Measurements from ENCODE around the gene MTARC1.
A peak's percentile ranks its signal among the peaks of the same experiment; 100 is the strongest.

Gene MTARC1

GRCh38 chr1:220824031-220824989 lies 37.6 kb downstream of the MTARC1 start:
- no peak for DNase-seq (ENCODE audit: low read depth in 2 of 2)
- no peak for TF ChIP-seq CTCF (IDR thresholded peaks at IDR 0.05; ENCODE audit: low read depth, low read length)
- no peak overlapping the region for H3K4me3 ChIP-seq (replicated peaks in 1 of 2; ENCODE audit: low read depth in 2 of 2, low read length in 2 of 2)

- peak in 1 of 2 donors; percentile 57 for DNase-seq (ENCODE audit: low read depth in 2 of 2)
- no peak for TF ChIP-seq CTCF (IDR thresholded peaks at IDR 0.05; ENCODE audit: low read depth, low read length)
- no peak overlapping the region for H3K4me3 ChIP-seq (replicated peaks in 1 of 2; ENCODE audit: low read depth in 2 of 2, low read length in 2 of 2)
These were observed 39.3 kb downstream of the MTARC1 start for GRCh38 chr1:220825819-220826551.

GRCh38 chr1:220826729-220827128 lies 40.0 kb downstream of the MTARC1 start:
- DNase-seq (ENCODE audit: low read depth in 2 of 2): no peak
- no peak for TF ChIP-seq CTCF (IDR thresholded peaks at IDR 0.05; ENCODE audit: low read depth, low read length)
- H3K4me3 ChIP-seq (replicated peaks in 1 of 2; ENCODE audit: low read depth in 2 of 2, low read length in 2 of 2): no peak overlapping the region

GRCh38 chr1:220827445-220828178 lies 40.9 kb downstream of the MTARC1 start:
- no peak for TF ChIP-seq CTCF (IDR thresholded peaks at IDR 0.05; ENCODE audit: low read depth, low read length)
- H3K4me3 ChIP-seq (replicated peaks in 1 of 2; ENCODE audit: low read depth in 2 of 2, low read length in 2 of 2): no peak overlapping the region
- no peak for DNase-seq (ENCODE audit: low read depth in 2 of 2)

- TF ChIP-seq CTCF (IDR thresholded peaks at IDR 0.05; ENCODE audit: low read depth, low read length): no peak
- H3K4me3 ChIP-seq (replicated peaks in 1 of 2; ENCODE audit: low read depth in 2 of 2, low read length in 2 of 2): no peak overlapping the region
These were observed 41.4 kb downstream of the MTARC1 start for GRCh38 chr1:220828179-220828490.

GRCh38 chr1:220828950-220829586 lies 42.4 kb downstream of the MTARC1 start:
- no peak overlapping the region for H3K4me3 ChIP-seq (replicated peaks in 1 of 2; ENCODE audit: low read depth in 2 of 2, low read length in 2 of 2)
- TF ChIP-seq CTCF (IDR thresholded peaks at IDR 0.05; ENCODE audit: low read depth, low read length): no peak
- no peak for DNase-seq (ENCODE audit: low read depth in 2 of 2)

More at GRCh38 chr1:220828179-220828490, 41.4 kb downstream of the MTARC1 start:
- DNase-seq (ENCODE audit: low read depth in 2 of 2): no peak
